ENCODE measurements around the gene TCEANC.
"Not testable (repeated sequence)": the region's sequence is repeated elsewhere in the genome, so short reads cannot be mapped to it uniquely, and the experiment has no call there.

TCEANC gene, protein sequence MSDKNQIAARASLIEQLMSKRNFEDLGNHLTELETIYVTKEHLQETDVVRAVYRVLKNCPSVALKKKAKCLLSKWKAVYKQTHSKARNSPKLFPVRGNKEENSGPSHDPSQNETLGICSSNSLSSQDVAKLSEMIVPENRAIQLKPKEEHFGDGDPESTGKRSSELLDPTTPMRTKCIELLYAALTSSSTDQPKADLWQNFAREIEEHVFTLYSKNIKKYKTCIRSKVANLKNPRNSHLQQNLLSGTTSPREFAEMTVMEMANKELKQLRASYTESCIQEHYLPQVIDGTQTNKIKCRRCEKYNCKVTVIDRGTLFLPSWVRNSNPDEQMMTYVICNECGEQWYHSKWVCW

DNA sequence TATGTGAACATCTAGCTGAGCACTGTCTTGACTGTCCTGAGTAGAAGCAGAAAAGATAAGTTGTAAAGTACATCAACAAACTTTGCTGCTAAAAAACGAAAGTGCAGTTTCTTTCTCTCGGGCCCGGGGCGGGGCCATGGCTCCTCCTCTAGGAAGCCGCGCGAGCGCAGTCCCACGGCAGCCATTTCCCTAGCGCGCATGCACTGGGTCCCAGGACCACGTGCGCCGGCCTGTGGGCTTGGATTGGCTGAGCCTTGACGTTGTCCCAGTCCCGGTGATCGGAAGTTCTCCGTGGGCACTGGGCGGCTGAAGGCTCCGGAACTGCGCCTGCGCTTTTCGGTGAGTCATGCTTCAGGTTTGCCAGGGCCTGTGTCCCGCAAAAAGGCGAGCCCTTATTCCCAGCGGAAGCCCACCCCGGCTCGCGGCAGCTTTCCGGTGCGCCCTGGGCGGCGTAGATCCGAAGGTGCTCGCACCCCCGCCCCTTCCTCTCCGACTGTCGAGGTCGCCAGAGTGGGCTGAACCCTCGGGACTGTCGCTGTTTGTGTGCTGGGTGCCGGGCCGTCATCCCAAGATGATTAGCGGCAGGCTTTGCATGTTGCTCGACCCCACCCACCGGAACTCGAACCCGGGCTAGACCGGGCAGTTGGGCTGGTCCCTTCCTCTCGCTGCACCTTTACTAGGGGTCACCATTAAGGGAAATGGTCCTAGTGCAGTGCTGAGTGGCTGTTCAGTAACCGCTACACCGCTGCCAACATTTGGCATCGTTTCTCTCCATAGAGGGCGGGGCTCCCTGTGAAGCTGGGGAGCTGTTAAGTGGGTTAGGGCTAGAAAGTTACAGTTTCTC, at the start of gene TCEANC:
Gene TCEANC (plus strand): TSS at position 292 of the 844 bp plus-strand sequence. CDS start 9,368 bp downstream, outside the sequence.
- peak; percentile 91 for DNase-seq (ENCODE audit: low spot score)

DNA sequence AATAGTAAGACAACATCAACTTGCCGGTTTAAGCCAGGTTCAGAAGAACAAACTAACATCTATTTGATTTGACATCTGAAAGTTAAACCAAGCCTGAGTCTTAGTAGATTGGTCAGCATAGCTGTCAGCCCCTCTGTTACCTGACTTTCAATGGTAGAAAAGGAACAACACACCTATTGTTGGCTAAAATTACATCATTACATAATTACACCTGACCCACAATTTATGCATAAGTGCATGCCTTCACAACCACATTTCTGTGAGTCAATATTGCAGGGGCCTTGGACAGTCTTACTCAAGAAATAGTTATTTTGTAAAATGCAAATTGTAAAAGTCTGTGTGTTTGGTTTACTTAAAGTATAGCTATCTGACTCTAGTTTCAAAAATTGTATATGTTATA, 47.3 kb upstream of the TCEANC start:
- no peak for DNase-seq (ENCODE audit: low spot score)

DNA sequence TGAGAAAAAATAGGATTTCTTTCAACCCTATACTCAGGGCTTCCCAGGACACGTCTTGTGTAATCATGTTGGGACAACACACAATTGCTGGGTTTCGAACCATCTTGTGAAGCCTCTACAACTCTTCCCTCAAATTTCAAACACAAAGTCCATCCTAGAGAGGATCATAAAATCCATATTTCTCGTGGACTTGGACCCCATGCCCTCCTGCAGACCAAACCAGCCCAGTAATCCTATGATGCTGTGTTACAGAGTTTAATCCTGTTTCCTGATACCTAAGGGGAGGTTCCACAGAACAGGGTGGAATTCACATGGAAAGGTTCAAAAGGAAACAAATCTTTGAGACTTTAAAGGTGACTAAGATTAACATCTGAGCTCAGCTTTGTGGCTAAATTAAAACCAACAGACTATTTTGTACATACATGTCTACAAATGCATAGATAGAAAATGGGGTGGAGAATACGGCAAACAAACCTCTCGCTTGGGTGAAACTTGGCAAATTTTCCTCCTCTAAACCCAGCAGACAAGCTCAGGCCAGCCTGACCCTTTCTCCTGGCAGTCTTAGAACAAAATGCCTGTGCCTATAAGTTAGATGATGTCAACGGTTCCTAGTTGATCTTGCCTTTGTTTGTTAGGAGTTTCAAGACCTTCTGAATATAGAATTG, 45.5 kb upstream of the TCEANC start:
- no peak for DNase-seq (ENCODE audit: low spot score)

DNA sequence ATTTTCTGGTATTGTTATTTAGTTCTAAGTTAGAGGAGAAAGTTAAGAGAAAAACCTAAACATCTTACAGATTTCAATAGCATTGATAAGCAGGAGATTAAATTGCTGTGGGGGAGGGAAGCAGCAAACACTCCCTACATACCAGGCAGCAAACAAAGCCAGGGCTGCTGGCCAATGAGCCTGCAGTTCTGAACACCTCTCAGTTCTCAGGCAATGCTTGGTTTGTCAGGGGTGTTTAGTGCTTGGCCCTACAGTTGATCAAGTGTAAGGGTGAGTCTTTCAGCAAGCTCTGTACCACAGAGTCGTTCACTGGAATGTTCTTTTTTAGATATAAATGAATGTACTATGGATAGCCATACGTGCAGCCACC, 45.0 kb upstream of the TCEANC start:
- DNase-seq (ENCODE audit: low spot score), result no peak

DNA sequence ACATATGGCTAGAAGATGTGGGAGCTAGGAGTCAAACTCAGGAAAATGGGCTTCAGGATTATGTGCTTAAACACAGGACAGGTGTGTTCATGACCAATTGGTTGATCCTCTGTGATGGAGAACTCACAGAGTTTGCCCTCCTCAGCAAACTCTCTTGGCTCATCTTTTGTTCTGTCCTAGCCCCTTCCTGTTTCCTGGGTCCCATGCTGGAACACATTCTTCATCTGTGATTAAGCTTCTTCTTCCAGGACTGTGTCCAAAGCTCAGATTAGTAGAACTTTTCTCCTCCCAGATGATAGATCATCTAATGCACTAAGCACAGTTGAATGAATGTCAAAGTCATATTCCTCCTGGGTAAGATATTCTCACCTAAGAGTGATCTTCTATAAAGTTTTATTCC, 38.8 kb upstream of the TCEANC start:
- DNase-seq (ENCODE audit: low spot score), result no peak

DNA sequence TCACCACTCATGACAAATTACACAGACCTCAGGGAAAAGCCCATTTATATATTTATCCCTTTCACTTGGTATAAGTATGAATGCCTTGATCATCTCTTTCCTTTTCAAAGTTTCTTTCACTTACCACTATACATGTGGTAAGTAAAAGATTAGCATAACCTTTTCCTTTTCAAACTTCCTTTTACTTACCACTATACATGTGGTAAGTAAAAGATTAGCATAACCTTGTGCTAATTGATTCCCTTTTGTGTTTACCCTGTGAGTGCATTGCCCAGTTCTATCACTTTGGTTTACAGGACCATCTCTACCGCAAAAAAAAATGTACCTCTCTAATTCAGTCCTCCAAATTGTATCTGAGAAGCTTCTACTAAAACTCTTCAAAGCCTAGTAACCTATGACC, 32.7 kb upstream of the TCEANC start:
- DNase-seq (ENCODE audit: low spot score), result no peak

DNA sequence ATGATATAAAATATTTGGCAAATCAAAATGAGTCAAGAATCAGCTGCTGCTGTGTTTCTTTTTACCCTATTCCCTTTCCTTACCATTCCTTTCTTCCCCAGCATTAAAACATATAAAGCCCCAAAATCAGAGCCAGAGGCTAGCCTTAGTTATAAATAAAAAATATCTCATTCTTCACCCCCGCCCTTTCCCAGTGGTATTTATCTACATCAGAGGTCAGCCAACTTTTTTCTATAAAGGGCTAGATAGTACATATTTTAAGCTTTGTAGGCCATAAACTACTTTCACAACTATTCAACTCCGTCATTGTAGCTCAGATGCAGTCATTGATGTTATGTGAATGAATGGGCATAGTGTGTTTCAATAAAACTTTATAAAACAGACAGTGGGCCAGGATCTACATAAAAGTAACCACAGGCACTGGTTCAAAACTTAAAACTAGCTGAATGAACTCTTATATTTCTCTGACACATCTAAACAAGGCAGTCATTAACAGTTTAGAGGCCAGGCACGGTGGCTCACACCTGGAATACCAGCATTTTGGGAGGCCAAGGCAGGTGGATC, 30.5 kb upstream of the TCEANC start:
- DNase-seq (ENCODE audit: low spot score), result no peak

DNA sequence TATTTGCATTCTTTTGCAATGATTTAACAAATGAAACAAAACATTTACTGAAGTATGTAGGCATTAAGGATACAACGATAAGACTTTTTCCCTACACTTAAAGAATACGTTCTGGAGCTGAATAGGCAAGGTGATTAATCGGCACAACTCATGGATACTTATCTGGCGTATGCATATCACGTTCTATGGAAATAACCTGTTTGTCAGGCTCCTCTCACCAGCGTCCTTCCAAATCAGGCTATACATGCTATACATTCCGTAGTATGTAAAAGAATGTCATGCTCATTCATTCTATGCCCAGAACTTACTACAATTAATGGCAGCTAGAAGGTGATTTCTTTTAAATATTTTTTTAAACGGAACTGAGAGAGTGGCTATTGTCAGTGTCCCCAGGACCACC, 25.6 kb upstream of the TCEANC start:
- no peak for DNase-seq (ENCODE audit: low spot score)

DNA sequence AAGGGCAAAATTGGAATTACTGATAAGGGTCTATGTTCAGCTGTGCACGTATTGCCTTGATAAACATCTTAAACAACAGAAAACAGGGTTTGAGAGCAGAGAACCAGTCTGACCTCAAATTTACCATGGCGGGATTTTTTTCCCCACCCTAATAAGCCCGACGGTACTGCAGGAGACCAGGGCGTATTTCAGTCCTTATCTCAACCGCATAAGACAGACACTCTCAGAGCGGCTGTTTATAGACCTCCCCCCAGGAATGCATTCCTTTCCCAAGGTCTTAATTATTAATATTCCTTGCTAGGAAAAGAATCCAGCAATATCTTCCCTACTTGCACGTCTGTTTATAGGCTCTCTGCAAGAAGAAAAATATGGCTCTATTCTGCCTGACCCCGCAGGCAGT, 15.7 kb upstream of the TCEANC start:
- not testable (repeated sequence) for DNase-seq (ENCODE audit: low spot score)

DNA sequence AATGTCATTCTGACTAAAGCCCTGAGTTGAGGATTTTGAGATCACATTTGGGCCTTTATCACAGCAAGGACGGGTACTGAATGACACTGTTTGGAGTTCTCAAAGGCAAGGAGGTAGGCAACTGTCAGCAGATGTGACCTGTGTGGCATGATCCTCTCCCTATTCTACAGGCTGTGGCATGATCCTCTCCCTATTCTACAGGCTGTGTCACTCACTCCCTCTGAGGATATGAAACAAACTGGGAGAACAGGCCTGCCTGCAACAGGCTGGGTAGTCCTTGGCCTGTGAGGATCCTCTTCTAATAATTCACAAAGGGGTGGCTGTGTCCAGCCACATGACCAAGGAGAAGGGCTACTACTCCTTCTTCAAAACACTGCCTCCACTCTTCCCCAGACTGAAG, 14.9 kb upstream of the TCEANC start:
- DNase-seq (ENCODE audit: low spot score), result no peak

DNA sequence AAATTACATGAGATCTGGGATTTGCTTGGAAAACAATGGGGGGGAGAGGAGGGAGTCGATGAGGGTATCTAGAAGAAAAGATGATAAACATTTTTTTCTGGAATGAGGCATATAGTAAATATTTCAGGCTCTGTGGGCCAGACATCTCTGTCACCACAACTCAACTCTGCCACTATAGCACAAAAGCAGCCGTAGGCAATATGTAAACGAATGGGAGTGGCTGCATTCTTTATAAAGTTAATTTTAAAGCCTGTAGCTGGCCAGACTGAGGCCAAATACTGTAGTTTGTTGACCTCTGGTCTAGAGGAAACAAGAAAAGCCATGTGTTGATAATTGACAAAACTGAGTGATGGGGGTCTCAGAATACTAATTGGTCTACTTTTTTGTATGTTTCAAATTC, 14.1 kb upstream of the TCEANC start:
- no peak for DNase-seq (ENCODE audit: low spot score)

DNA sequence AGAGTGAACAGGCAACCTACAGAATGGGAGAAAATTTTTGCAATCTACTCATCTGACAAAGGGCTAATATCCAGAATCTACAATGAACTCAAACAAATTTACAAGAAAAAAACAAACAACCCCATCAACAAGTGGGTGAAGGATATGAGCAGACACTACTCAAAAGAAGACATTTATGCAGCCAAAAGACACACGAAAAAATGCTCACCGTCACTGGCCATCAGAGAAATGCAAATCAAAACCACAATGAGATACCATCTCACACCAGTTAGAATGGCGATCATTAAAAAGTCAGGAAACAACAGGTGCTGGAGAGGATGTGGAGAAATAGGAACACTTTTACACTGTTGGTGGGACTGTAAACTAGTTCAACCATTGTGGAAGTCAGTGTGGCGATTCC, 11.3 kb upstream of the TCEANC start:
- not testable (repeated sequence) for DNase-seq (ENCODE audit: low spot score)

DNA sequence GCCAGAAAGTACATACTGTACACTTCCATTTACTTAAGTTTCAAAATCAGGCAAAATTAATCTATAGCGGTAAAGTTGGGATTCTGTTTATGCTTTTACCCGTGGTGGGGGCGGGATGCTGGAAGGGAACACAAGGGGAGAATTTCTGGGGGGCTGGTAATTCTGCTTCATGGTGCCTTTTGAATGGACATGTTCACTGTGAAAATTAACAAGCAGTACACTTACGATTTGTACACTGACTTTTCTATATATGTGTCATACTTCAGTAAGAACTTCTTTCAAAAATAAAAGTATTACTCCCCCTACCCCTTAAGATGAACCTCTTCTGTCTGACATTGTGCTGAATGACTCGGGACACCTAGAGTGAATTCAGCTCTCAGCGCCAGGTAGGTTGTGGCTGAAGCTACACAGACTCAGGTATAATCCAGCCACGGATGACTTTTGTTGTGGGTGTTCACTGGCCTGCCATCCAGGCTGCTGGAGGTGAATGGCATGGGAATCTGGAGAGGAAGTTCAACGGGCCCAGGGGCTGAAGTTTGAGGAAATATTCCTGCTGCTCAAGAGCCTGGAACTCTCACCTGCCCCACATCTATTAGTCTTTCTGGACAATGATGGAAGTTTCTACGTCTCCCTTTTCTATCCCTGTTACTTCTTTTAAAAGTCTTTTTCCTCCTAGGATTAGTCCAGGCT, 7.3 kb upstream of the TCEANC start:
- no peak for DNase-seq (ENCODE audit: low spot score)

DNA sequence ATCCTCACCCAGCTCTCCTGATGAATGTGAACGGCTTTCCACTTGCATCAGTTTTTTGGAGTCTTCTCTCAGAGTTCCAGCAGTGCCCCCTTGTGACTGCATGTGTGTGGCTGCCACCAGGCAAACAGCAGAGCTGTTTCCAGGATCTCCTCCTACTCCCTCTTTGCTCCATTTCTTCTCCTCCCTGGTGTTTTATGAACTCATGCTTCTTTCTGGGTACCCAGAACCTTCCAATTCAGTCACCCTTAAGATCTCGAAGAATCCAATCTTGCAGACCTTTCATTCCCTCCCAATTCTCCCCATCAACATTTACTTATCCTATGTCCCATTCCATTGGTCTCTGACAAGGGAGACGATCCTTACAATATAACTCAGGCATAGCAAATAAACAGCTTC, 6.8 kb upstream of the TCEANC start:
- DNase-seq (ENCODE audit: low spot score), result peak; percentile 24

DNA sequence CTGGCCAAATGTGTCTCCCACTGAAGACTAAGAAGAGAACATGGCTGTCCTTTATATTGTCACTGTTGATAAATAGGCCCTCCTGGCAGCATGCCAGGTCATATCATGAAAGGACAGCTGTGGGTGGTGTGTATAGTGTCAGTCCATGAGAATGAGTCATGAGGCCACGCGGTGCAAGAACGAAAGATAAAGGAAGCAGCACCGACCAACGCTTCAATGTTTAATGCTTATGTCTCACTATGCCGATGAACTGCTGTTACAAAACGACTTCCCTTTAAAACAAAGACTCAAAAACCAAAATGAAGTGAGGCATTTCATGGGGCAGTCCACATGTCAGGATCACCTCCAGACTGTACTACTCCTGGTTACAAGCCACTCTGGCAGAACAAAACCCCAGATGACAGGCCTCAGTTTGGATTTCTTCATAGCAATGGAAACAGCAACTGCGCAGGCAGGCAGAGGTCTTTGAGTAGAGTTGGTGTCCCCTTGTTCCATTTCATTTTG, 5.2 kb upstream of the TCEANC start:
- DNase-seq (ENCODE audit: low spot score), result peak; percentile 56

DNA sequence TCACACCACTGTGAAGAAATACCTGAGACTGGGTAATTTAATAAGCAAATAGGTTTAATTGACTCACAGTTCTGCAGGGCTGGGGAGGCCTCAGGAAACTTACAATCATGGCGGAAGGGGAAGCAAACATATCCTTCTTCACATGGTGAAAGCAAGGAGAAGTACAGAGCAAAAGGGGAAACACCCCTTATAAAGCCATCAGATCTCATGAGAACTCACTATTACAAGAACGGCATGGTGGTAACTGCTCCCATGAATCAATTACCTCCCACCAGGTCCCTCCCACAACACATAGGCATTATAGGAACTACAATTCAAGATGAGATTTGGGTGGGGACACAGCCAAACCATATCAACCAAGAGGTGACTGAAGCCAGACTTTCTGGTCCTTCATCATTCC, 4.6 kb upstream of the TCEANC start:
- DNase-seq (ENCODE audit: low spot score), result not testable (repeated sequence)

DNA sequence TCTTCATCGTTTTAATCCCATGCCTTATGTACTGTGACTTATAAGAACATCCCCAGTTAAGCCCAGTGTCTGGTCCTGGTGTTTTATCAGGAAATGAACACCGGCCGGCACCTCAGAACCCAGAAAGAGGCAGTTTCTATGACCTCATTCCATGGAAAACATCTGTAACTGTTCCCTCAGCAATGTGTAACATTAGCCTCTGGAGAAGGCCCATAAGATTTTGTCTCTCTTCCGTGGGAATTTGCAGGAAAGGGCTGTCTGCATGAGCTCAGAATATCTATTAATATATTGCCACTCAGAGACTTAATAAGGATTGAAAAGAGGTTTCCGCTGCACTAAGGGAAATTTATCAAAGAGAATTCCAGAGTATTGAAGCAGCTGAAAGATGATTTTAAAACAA, 3.1 kb upstream of the TCEANC start:
- DNase-seq (ENCODE audit: low spot score), result no peak

DNA sequence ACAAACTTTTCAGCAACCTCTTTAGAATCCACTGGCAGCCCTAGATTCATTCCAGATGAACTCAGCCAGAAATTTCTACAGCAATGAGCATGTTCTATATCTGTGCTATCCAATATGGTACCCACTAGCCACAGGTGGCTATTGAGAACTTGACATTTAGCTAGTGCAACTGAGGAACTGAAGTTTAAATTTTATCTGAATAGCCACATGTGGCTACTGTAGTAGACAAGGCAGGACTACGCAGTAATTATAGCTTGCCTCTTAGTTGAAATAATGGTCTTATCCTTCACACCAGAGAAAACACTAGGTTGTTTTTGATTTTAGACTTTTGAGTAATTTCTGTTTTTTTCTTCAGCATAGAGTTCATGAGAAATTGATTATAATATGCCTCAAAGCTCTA, 2.6 kb upstream of the TCEANC start:
- DNase-seq (ENCODE audit: low spot score), result no peak

DNA sequence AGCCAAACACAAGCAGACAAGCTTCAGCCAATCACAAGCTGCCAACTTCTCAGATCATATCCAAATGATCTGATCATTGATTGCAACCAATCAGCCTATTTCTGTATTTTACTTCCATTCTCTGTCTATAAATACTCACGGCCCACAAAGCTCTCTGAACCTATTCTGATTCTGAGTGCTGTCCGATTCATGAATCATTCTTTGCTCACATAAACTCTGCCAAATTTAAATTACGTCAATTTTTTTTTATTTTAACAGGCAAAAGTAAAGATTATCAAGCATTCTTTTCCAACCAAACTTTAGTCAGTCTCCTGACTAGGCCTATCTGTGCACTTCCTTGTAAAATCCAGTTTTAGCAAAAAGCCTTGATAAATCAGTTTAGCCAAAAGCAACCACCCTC, 1.8 kb upstream of the TCEANC start:
- no peak for DNase-seq (ENCODE audit: low spot score)

DNA sequence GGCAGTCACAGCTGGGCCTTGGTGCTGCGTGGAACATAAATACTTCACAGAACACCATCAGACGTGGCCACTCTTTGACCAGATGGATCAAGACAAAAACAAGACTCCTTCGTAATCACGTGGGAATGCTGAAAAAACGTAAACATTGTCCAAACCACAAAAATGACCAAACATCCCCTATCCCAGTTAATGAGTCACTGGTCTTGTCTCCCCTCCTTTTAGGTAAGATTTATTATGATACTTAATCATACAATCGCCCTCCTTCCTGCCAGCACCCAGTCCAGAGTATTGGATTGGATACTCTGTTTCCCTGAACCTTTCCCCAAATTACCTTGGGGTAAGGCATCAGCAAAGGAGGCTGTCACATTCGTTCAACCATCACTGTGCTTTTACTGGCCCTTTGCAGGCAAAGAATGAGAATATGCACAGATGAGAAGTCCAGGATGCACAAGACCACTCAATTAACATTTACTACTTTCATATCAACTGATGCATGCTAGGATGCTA, 601 bp upstream of the TCEANC start:
- peak; percentile 3 for DNase-seq (ENCODE audit: low spot score)

DNA sequence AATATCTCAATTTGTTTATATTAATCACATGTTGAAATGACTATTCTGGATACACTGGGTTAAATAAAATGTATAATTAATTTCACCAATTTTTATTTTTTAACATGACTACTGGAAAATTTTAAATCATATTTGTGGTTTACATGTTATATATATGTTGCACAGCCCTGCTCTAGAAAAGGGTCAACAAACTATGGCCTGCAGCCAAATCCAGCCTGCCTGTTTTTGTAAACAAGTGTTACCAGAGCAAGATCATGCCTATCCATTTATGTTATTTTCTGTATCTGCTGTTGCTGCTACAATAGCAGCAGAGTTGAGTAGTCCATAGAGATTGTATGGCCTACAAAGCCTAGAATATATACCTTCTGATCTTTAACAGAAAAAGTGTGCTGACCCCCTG, 1.2 kb downstream of the TCEANC start:
- DNase-seq (ENCODE audit: low spot score), result no peak

DNA sequence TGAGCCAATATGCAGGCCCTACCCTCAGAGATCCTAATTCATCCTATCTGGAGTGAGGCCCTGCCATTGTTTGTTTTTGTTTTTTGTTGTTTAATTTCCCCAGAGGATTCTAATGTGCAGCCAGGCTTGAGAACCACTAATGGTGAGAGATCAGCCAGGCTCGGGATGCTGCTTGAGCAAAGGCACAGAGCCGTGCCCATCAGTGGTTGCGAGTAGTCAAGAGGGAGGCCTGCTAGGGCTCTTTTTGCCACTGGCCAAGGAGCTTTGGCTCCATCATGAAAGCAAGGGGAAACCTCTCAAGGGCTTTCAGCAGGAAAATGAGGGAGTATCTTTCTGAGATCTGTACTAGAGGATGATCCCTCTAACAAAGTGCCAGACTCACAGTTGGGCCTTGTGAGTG, 2.7 kb downstream of the TCEANC start:
- no peak for DNase-seq (ENCODE audit: low spot score)
